OCI-LY1 (cell line): ENCODE measurements around the gene PPP2R2B.

Experiments
- H2AFZ ChIP-seq: fragments of 200-600 bp; sonication (generic), shearing (Covaris generic); 2 replicates; pipeline ENCODE4 v1.6.0; 2014; ENCODE audit warnings: antibody characterized with exemption, mild to moderate bottlenecking, low read length
- H3F3A ChIP-seq: fragments of 200-600 bp; sonication (generic), shearing (Covaris generic); 2 replicates; pipeline ENCODE4 v1.6.0; 2014; ENCODE audit warnings: mild to moderate bottlenecking, antibody characterized with exemption, low read length, moderate library complexity; ENCODE audit not compliant: insufficient read depth
- H3K27ac ChIP-seq: fragments of 200-600 bp; sonication (generic); 2 replicates; pipeline ENCODE4 v1.5.1; 2014; ENCODE audit warnings: low read length, mixed run types, mild to moderate bottlenecking, low read depth; ENCODE audit not compliant: poor library complexity, severe bottlenecking
- H3K27me3 ChIP-seq: fragments of 200-600 bp; sonication (generic); 2 replicates; pipeline ENCODE4 v1.6.0; 2014; ENCODE audit warnings: antibody characterized with exemption, mild to moderate bottlenecking, low read length, moderate library complexity; ENCODE audit not compliant: insufficient read depth
- H3K36me3 ChIP-seq: fragments of 200-600 bp; sonication (generic); 2 replicates; pipeline ENCODE4 v1.6.1; 2014; ENCODE audit warnings: mild to moderate bottlenecking, antibody characterized with exemption, low read length, moderate library complexity, mixed read lengths; ENCODE audit not compliant: insufficient read depth
- H3K4me1 ChIP-seq: fragments of 200-600 bp; sonication (generic); 2 replicates; pipeline ENCODE4 v1.5.1; 2014; ENCODE audit warnings: mild to moderate bottlenecking, low read length, moderate library complexity; ENCODE audit not compliant: insufficient read depth, severe bottlenecking
- H3K4me2 ChIP-seq: fragments of 200-600 bp; sonication (generic), shearing (Covaris generic); 2 replicates; pipeline ENCODE4 v1.6.1; 2014; ENCODE audit warnings: low read length
- H3K4me3 ChIP-seq: fragments of 200-600 bp; sonication (generic); 2 replicates; pipeline ENCODE4 v1.5.1; 2014; ENCODE audit warnings: low read length, low read depth, mild to moderate bottlenecking, mixed read lengths; ENCODE audit not compliant: poor library complexity, severe bottlenecking
- H3K79me2 ChIP-seq: fragments of 200-600 bp; shearing (Covaris generic); 2 replicates; pipeline ENCODE4 v1.6.1; 2016; ENCODE audit warnings: mixed run types, low read length, mixed read lengths; ENCODE audit not compliant: insufficient read depth
- H3K9ac ChIP-seq: fragments of 200-600 bp; sonication (generic), shearing (Covaris generic); 2 replicates; pipeline ENCODE4 v1.6.1; 2014; ENCODE audit warnings: mild to moderate bottlenecking, low read length, mixed read lengths
- H3K9me2 ChIP-seq: fragments of 200-600 bp; sonication (generic), shearing (Covaris generic); 2 replicates; pipeline ENCODE4 v1.6.1; 2014; ENCODE audit warnings: low read depth, mild to moderate bottlenecking, low read length, mixed read lengths
- H3K9me3 ChIP-seq: fragments of 200-600 bp; shearing (Covaris generic); 2 replicates; pipeline ENCODE4 v1.6.1; 2014; ENCODE audit warnings: low read length, mixed read lengths
- H4K20me1 ChIP-seq: fragments of 200-600 bp; sonication (generic), shearing (Covaris generic); 2 replicates; pipeline ENCODE4 v1.6.0; 2016; ENCODE audit warnings: mild to moderate bottlenecking, low read length; ENCODE audit not compliant: insufficient read depth
- EZH2 ChIP-seq: fragments of 200-600 bp; sonication (generic), shearing (Covaris generic); IDR thresholded peaks from 2 replicates; pipeline ENCODE4 v1.8.0; 2017; ENCODE audit warnings: borderline replicate concordance, mixed run types, mild to moderate bottlenecking, antibody characterized with exemption, low read length, moderate library complexity, mixed read lengths
- TF ChIP-seq, protein P1 (sequence below): fragments of 200-600 bp; sonication (generic), shearing (Covaris generic); IDR thresholded peaks from 2 replicates; pipeline ENCODE4 v1.5.1; 2017; ENCODE audit warnings: mild to moderate bottlenecking, antibody characterized with exemption, low read length, moderate library complexity, mixed read lengths

The PPP2R2B gene

DNA sequence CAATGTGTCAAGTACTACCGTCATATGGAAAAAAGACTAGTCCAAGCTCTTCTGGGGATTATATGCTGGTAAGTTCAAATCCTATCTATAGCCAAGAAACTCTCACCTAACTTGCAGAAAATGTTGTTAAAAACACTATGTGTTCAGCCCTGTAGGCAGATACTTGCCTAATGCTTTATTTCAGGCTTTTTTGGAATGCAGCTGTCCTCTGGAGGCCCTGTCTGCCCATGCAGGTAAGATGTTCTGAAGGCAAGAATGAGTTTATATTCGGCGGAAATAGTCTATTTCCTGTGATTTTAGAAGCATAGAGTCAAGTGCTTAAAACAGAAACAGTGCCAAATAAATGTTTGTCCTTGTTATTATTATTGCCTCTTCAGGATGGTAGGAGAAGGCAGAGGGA is 34.3 kb upstream of the PPP2R2B start:
- Histone ChIP-seq H3K9ac (no peak overlapping the region), H4K20me1 (no peaks in the 10 kb centered on the region), H3F3A (no peaks in the 10 kb centered on the region), H3K4me1 (no peaks in the 10 kb centered on the region), H3K27ac (no peak overlapping the region), H3K36me3 (no peaks in the 10 kb centered on the region), H2AFZ (no peak overlapping the region), H3K27me3 (no peaks in the 10 kb centered on the region), H3K9me3 (no peaks in the 10 kb centered on the region), H3K79me2 (no peaks in the 10 kb centered on the region), H3K9me2 (no peaks in the 10 kb centered on the region), H3K4me3 (no peak overlapping the region), H3K4me2 (no peak overlapping the region)
- TF ChIP-seq, protein P1, sequence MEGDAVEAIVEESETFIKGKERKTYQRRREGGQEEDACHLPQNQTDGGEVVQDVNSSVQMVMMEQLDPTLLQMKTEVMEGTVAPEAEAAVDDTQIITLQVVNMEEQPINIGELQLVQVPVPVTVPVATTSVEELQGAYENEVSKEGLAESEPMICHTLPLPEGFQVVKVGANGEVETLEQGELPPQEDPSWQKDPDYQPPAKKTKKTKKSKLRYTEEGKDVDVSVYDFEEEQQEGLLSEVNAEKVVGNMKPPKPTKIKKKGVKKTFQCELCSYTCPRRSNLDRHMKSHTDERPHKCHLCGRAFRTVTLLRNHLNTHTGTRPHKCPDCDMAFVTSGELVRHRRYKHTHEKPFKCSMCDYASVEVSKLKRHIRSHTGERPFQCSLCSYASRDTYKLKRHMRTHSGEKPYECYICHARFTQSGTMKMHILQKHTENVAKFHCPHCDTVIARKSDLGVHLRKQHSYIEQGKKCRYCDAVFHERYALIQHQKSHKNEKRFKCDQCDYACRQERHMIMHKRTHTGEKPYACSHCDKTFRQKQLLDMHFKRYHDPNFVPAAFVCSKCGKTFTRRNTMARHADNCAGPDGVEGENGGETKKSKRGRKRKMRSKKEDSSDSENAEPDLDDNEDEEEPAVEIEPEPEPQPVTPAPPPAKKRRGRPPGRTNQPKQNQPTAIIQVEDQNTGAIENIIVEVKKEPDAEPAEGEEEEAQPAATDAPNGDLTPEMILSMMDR, result no peak
- TF ChIP-seq EZH2, result no peak

DNA sequence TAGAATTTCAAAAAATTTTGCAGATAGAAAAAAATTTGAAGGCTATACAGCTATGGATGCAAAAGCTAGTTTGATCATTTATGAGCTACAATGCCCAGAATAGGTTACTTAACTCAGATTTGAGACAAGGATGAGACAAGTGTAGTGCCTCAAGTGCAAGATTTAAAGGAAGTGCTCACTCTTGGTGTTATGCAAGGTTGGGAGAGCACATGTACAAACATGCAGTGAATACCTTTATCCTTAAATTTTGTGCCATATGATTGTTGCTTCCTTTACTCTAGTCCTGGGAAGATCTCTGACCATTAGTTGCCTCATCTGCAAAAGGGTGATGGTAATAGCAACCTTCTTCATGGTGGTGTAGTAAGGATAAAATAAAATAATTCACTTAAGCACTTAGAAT is 31.7 kb upstream of the PPP2R2B start:
- no peak overlapping the region for H2AFZ ChIP-seq
- H3K27me3 ChIP-seq, result no peaks in the 10 kb centered on the region
- no peaks in the 10 kb centered on the region for H3K9me2 ChIP-seq
- H3K4me1 ChIP-seq, result no peaks in the 10 kb centered on the region
- no peak overlapping the region for H3K4me3 ChIP-seq
- no peaks in the 10 kb centered on the region for H3K9me3 ChIP-seq
- H4K20me1 ChIP-seq, result no peaks in the 10 kb centered on the region
- H3K27ac ChIP-seq, result no peak overlapping the region
- no peaks in the 10 kb centered on the region for H3K79me2 ChIP-seq
- H3K9ac ChIP-seq, result no peak overlapping the region
- TF ChIP-seq, protein P1, result no peak
- no peak for TF ChIP-seq EZH2
- no peaks in the 10 kb centered on the region for H3F3A ChIP-seq
- H3K36me3 ChIP-seq, result no peaks in the 10 kb centered on the region
- no peak overlapping the region for H3K4me2 ChIP-seq

DNA sequence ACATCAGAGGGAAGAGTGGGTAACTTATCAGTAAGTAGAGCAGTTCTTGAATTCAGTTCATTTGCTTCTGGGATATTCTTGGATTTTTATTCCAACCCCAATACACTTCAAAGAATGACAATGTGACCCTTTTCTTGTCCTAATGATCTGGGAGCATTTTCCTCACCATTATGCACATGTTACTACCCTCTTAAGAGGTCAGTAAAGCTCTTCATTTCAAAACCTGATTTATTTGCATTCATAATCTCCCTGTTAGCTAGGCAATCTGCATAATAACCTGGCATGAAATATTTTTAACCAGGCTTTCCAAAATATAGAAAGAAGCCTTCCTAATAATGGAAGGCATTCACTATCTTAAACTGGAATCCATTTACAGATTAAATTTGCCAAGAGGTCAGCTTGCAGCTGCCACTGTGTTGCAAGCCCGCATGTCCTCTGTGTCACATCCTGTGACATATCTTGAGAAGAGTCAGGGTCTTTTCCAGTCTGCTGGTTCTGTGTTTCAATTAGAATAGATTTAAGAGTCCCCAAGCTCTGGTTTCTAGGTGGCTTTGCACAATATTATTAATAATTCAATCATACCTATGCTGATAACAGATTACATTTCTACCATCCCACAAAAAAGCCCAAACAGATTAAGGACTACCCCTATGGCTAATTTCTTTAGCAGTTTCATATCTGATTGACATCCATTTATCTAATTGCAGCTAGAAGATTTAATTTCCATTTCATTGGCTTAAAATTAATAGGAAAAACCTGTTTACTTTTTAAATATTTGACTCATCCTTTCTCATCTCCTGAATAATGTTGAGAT is 30.9 kb upstream of the PPP2R2B start:
- H3K9me3 ChIP-seq, result no peaks in the 10 kb centered on the region
- H3K79me2 ChIP-seq, result no peaks in the 10 kb centered on the region
- no peaks in the 10 kb centered on the region for H3K4me1 ChIP-seq
- H3K4me2 ChIP-seq, result no peak overlapping the region
- H3K9ac ChIP-seq, result no peak overlapping the region
- H2AFZ ChIP-seq, result no peak overlapping the region
- no peaks in the 10 kb centered on the region for H4K20me1 ChIP-seq
- no peaks in the 10 kb centered on the region for H3K9me2 ChIP-seq
- no peaks in the 10 kb centered on the region for H3F3A ChIP-seq
- no peak overlapping the region for H3K27ac ChIP-seq
- no peaks in the 10 kb centered on the region for H3K36me3 ChIP-seq
- no peak for TF ChIP-seq EZH2
- TF ChIP-seq, protein P1, result no peak
- H3K27me3 ChIP-seq, result no peaks in the 10 kb centered on the region
- H3K4me3 ChIP-seq, result no peak overlapping the region
